Trophoblast cell (in vitro differentiated cells and primary cell): ENCODE results near the gene CLPSL1.

ENCODE experiments used
- DNase-seq, 2 donors: peaks; one replicate each; pipeline ENCODE4 v3.0.0-alpha.2; 2016
- H2AFZ ChIP-seq: 2 replicates; pipeline ENCODE4 v1.6.1; 2013; ENCODE audit warnings: low read length, moderate library complexity, mild to moderate bottlenecking; ENCODE audit not compliant: insufficient read depth, poor library complexity
- H2AK5ac ChIP-seq: 2 replicates; pipeline ENCODE4 v1.6.1; 2013; ENCODE audit warnings: mild to moderate bottlenecking, low read length
- H2BK120ac ChIP-seq: 2 replicates; pipeline ENCODE4 v1.6.1; 2013; ENCODE audit warnings: low read length, mild to moderate bottlenecking, moderate library complexity; ENCODE audit not compliant: insufficient read depth, poor library complexity
- H2BK12ac ChIP-seq: 2 replicates; pipeline ENCODE4 v1.6.1; 2013; ENCODE audit warnings: mild to moderate bottlenecking, low read length, moderate library complexity
- H2BK5ac ChIP-seq: 2 replicates; pipeline ENCODE4 v1.6.1; 2013; ENCODE audit warnings: low read length, low read depth, moderate library complexity, mild to moderate bottlenecking; ENCODE audit not compliant: poor library complexity
- H3K14ac ChIP-seq: 2 replicates; pipeline ENCODE4 v1.6.1; 2013; ENCODE audit warnings: mild to moderate bottlenecking, low read length
- H3K18ac ChIP-seq: 2 replicates; pipeline ENCODE4 v1.6.1; 2013; ENCODE audit warnings: mild to moderate bottlenecking, low read length
- H3K23ac ChIP-seq: 2 replicates; pipeline ENCODE4 v1.6.1; 2013; ENCODE audit warnings: low read length
- H3K27ac ChIP-seq: 2 replicates; pipeline ENCODE4 v1.5.1; 2013; ENCODE audit warnings: low read depth, mild to moderate bottlenecking, inconsistent platforms, low read length, moderate library complexity
- H3K27me3 ChIP-seq: 2 replicates; pipeline ENCODE4 v1.6.1; 2013; ENCODE audit warnings: inconsistent platforms, mild to moderate bottlenecking, low read length, moderate library complexity; ENCODE audit not compliant: insufficient read depth
- H3K36me3 ChIP-seq, 2 experiments: 1 replicate in 1 of 2; 2 replicates in 1 of 2; pipeline ENCODE4 v1.6.1; 2013; ENCODE audit warnings: low read length in 2 of 2, mild to moderate bottlenecking in 2 of 2, moderate library complexity in 1 of 2; ENCODE audit not compliant: insufficient read depth in 2 of 2, control insufficient read depth in 1 of 2
- H3K4ac ChIP-seq: 2 replicates; pipeline ENCODE4 v1.6.1; 2013; ENCODE audit warnings: low read depth, mild to moderate bottlenecking, low read length, moderate library complexity
- H3K4me1 ChIP-seq, 2 experiments: 1 replicate in 1 of 2; 2 replicates in 1 of 2; pipeline ENCODE4 v1.6.1; 2013; ENCODE audit warnings: low read length in 2 of 2, mild to moderate bottlenecking in 2 of 2, moderate library complexity in 1 of 2; ENCODE audit not compliant: insufficient read depth in 2 of 2, control insufficient read depth in 1 of 2
- H3K4me2 ChIP-seq: 2 replicates; pipeline ENCODE4 v1.6.1; 2013; ENCODE audit warnings: inconsistent platforms, mild to moderate bottlenecking, low read length, moderate library complexity
- H3K4me3 ChIP-seq: 2 replicates; pipeline ENCODE4 v1.5.1; 2013; ENCODE audit warnings: mild to moderate bottlenecking, low read depth, low read length, inconsistent platforms
- H3K79me1 ChIP-seq: one replicate; pipeline ENCODE4 v1.6.1; 2013; ENCODE audit warnings: low read length
- H3K79me2 ChIP-seq: 2 replicates; pipeline ENCODE4 v1.6.1; 2013; ENCODE audit warnings: low read length, mild to moderate bottlenecking; ENCODE audit not compliant: control insufficient read depth, insufficient read depth, poor library complexity
- H3K9ac ChIP-seq: 2 replicates; pipeline ENCODE4 v1.6.1; 2013; ENCODE audit warnings: mild to moderate bottlenecking, low read length
- H3K9me3 ChIP-seq: 2 replicates; pipeline ENCODE4 v1.6.1; 2013; ENCODE audit warnings: low read depth, mild to moderate bottlenecking, control low read depth, inconsistent platforms, low read length; ENCODE audit not compliant: insufficient read depth
- H4K12ac ChIP-seq: 2 replicates; pipeline ENCODE4 v1.6.1; 2013; ENCODE audit warnings: low read depth, mild to moderate bottlenecking, low read length, moderate library complexity
- H4K8ac ChIP-seq: 2 replicates; pipeline ENCODE4 v1.6.1; 2013; ENCODE audit warnings: low read depth, mild to moderate bottlenecking, low read length, moderate library complexity
- H4K91ac ChIP-seq: one replicate; pipeline ENCODE4 v1.6.1; 2013; ENCODE audit warnings: low read depth, mild to moderate bottlenecking, low read length, moderate library complexity
- WGBS: extraction: QIAGEN DNeasy Blood & Tissue Kit; methylation state at CpG from one replicate; pipeline ENCODE4 v1.1.7; 2013; ENCODE audit warnings: missing lambda C conversion rate; ENCODE audit not compliant: insufficient read length, insufficient coverage; ENCODE audit errors: extremely low coverage; 5-methylcytosine and 5-hydroxymethylcytosine counted together

CLPSL1 gene

GRCh38 chr6:35790683-35791082, 9.9 kb downstream of the CLPSL1 start:
- H4K8ac ChIP-seq: no peak overlapping the region
- no peak overlapping the region for H4K91ac ChIP-seq
- no peak overlapping the region for H3K4me3 ChIP-seq
- H3K79me1 ChIP-seq: no peaks in the 10 kb centered on the region
- H2BK12ac ChIP-seq: no peak overlapping the region
- H3K4me1 ChIP-seq: no peaks in the 10 kb centered on the region
- H4K12ac ChIP-seq: no peak overlapping the region
- peak in 1 of 2 donors; percentile 12 for DNase-seq
- H2AFZ ChIP-seq: no peak overlapping the region
- no peak overlapping the region for H3K9ac ChIP-seq
- H2AK5ac ChIP-seq: no peak overlapping the region
- H3K14ac ChIP-seq: no peak overlapping the region
- WGBS: no CpG with 5 or more reads among the region's 5 CpGs
- no peak overlapping the region for H3K23ac ChIP-seq
- no peak overlapping the region for H3K4ac ChIP-seq
- H3K36me3 ChIP-seq: no peaks in the 10 kb centered on the region
- no peak overlapping the region for H3K18ac ChIP-seq
- H2BK5ac ChIP-seq: no peak overlapping the region
- peaks cover 2% of the 10 kb centered on the region for H3K9me3 ChIP-seq
- H3K27me3 ChIP-seq: no peaks in the 10 kb centered on the region
- H3K79me2 ChIP-seq: no peaks in the 10 kb centered on the region
- H2BK120ac ChIP-seq: no peak overlapping the region
- H3K27ac ChIP-seq: no peak overlapping the region
- H3K4me2 ChIP-seq: no peak overlapping the region

DNA sequence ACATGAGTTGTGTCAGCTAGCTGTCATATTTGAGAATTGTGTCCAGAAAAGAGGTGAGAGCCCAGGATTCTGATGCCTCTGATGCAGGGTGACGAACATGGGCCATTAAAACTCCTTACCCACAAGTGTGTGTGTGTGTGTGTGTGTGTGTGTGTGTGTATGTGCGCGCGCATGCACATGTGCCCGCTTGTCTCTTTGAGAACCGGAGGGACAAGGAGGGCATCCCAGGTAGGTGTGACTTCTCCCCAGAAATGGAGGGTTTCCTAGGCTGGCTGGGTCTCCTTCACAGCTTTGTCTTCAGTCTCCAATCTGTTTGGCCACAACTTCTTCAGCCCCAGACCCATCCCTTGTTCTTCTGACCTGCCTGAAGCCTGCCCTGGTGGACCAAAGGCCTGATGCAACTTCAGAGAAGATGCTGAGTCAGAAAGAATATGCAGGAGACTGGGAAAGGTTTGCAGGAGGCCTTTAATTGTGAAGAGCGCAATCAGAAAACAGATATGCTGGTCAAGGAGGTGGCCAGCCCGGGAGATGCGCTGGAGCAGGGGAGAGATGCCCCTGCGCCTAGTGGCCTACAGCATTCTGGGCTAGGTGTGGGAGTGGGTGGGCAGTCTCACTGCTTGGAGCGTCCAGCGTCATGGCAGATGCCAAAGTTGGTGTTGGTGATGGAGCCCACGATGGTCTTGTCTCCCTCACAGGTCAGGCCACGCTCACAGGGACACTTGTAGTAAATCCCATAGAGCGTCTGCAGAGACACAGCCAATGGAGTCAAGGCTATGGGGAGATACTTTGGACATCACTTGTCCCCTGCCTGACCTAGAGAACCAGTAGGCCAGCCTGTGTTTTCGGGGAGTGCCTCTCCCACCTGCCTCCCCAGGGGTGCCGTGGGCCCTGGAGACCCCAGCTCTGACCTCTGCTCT, 14.0 kb downstream of the CLPSL1 start:
- Histone ChIP-seq H3K36me3 (no peaks in the 10 kb centered on the region), H3K14ac (no peak overlapping the region), H3K79me2 (no peaks in the 10 kb centered on the region), H2AK5ac (no peak overlapping the region), H3K27me3 (no peaks in the 10 kb centered on the region), H3K4me1 (no peaks in the 10 kb centered on the region), H3K4me3 (no peak overlapping the region), H3K23ac (no peak overlapping the region), H4K91ac (no peak overlapping the region), H3K4me2 (no peak overlapping the region), H4K12ac (no peak overlapping the region), H3K4ac (no peak overlapping the region), H2BK120ac (no peak overlapping the region), H2BK12ac (no peak overlapping the region), H3K18ac (no peak overlapping the region), H3K9ac (no peak overlapping the region), H2BK5ac (no peak overlapping the region), H4K8ac (no peak overlapping the region), H3K27ac (no peak overlapping the region), H3K79me1 (no peaks in the 10 kb centered on the region), H3K9me3 (no peaks in the 10 kb centered on the region), H2AFZ (no peak overlapping the region)
- no peak for DNase-seq
- no CpG with 5 or more reads among the region's 17 CpGs for WGBS

- WGBS: no CpG with 5 or more reads among the region's 11 CpGs
Measured at GRCh38 chr6:35795453-35796071, 14.7 kb downstream of the CLPSL1 start.

GRCh38 chr6:35796236-35796635, 15.4 kb downstream of the CLPSL1 start:
- Histone ChIP-seq H3K14ac (no peak overlapping the region), H3K27me3 (no peaks in the 10 kb centered on the region), H2BK5ac (no peak overlapping the region), H3K23ac (no peak overlapping the region), H2BK120ac (no peak overlapping the region), H3K4me1 (no peaks in the 10 kb centered on the region), H4K91ac (no peak overlapping the region), H3K4me3 (no peak overlapping the region), H4K12ac (no peak overlapping the region), H3K79me2 (no peaks in the 10 kb centered on the region), H2AFZ (no peak overlapping the region), H2BK12ac (no peak overlapping the region), H2AK5ac (no peak overlapping the region), H3K27ac (no peak overlapping the region), H3K79me1 (no peaks in the 10 kb centered on the region), H3K4ac (no peak overlapping the region), H3K9me3 (no peaks in the 10 kb centered on the region), H3K9ac (no peak overlapping the region), H3K36me3 (no peaks in the 10 kb centered on the region), H3K4me2 (no peak overlapping the region), H3K18ac (no peak overlapping the region), H4K8ac (no peak overlapping the region)
- DNase-seq: no peak
- WGBS: no CpG with 5 or more reads among the region's 4 CpGs

More at GRCh38 chr6:35795453-35796071, 14.7 kb downstream of the CLPSL1 start:
- Histone ChIP-seq H3K36me3 (no peaks in the 10 kb centered on the region), H3K4me3 (no peak overlapping the region), H3K23ac (no peak overlapping the region), H3K4me2 (no peak overlapping the region), H2BK120ac (no peak overlapping the region), H3K18ac (no peak overlapping the region), H2BK12ac (no peak overlapping the region), H3K4me1 (no peaks in the 10 kb centered on the region), H4K91ac (no peak overlapping the region), H3K4ac (no peak overlapping the region), H3K9me3 (no peaks in the 10 kb centered on the region), H3K9ac (no peak overlapping the region), H4K12ac (no peak overlapping the region), H2BK5ac (no peak overlapping the region), H3K14ac (no peak overlapping the region), H4K8ac (no peak overlapping the region), H3K79me1 (no peaks in the 10 kb centered on the region), H2AFZ (no peak overlapping the region), H3K27me3 (no peaks in the 10 kb centered on the region), H3K27ac (no peak overlapping the region), H2AK5ac (no peak overlapping the region), H3K79me2 (no peaks in the 10 kb centered on the region)
- DNase-seq: no peak
